Fibroblast of pulmonary artery (primary cell): Measurements from ENCODE around the gene FBXO42.

Experiments used
- DNase-seq: peaks from one replicate; pipeline ENCODE4 v3.0.0-alpha.2; 2010; ENCODE audit warnings: low read depth
- H3K4me3 ChIP-seq: replicated peaks from 2 replicates; pipeline ENCODE4 v1.5.1; 2011; ENCODE audit warnings: low read depth, mild to moderate bottlenecking, control low read depth, low read length, moderate library complexity
- CTCF ChIP-seq: IDR thresholded peaks from 2 replicates; pipeline ENCODE4 v1.5.1; 2011; ENCODE audit warnings: mild to moderate bottlenecking, control low read depth, low read length, inconsistent platforms; ENCODE audit errors: missing control alignments

The FBXO42 gene

GRCh38 chr1:16203550-16203949, 148.7 kb downstream of the FBXO42 start:
- no peak for DNase-seq
- H3K4me3 ChIP-seq: no peak overlapping the region
- TF ChIP-seq CTCF: no peak

- no peak for TF ChIP-seq CTCF
- H3K4me3 ChIP-seq: no peak overlapping the region
- no peak for DNase-seq
These were observed 149.7 kb downstream of the FBXO42 start for GRCh38 chr1:16202281-16203210.

- DNase-seq: no peak
- no peak overlapping the region for H3K4me3 ChIP-seq
- no peak for TF ChIP-seq CTCF
These were observed 152.6 kb downstream of the FBXO42 start for GRCh38 chr1:16199700-16200099.

- H3K4me3 ChIP-seq: no peak overlapping the region
- no peak for TF ChIP-seq CTCF
- no peak for DNase-seq
These were observed 153.2 kb downstream of the FBXO42 start for GRCh38 chr1:16199157-16199501.

GRCh38 chr1:16198444-16199156, 153.7 kb downstream of the FBXO42 start:
- no peak overlapping the region for H3K4me3 ChIP-seq
- DNase-seq: no peak
- no peak for TF ChIP-seq CTCF

- TF ChIP-seq CTCF: no peak
- no peak for DNase-seq
These were observed 155.4 kb downstream of the FBXO42 start for GRCh38 chr1:16196874-16197273.

More at GRCh38 chr1:16196874-16197273, 155.4 kb downstream of the FBXO42 start:
- H3K4me3 ChIP-seq: no peak overlapping the region
